ENCODE data around the gene SH3BGRL.

DNA sequence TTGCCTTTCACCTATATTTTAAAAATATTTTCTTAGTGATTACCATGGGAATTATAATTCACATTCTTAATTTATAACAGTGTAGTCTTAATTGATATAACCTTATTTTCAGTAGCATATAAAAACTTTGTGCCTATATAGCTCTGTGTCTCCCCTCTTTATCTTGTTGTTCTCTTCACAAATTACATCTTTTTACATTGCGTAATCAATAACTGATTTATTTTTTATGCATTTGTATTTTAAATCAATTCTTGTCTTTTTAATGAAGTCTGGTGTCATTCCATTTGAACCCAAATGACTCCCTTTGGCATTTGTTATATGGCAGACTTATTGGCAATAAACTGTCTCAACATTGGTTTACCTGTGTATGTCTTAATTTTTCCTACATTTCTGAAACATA is 137.0 kb downstream of the SH3BGRL start:
- TF ChIP-seq, protein P1, sequence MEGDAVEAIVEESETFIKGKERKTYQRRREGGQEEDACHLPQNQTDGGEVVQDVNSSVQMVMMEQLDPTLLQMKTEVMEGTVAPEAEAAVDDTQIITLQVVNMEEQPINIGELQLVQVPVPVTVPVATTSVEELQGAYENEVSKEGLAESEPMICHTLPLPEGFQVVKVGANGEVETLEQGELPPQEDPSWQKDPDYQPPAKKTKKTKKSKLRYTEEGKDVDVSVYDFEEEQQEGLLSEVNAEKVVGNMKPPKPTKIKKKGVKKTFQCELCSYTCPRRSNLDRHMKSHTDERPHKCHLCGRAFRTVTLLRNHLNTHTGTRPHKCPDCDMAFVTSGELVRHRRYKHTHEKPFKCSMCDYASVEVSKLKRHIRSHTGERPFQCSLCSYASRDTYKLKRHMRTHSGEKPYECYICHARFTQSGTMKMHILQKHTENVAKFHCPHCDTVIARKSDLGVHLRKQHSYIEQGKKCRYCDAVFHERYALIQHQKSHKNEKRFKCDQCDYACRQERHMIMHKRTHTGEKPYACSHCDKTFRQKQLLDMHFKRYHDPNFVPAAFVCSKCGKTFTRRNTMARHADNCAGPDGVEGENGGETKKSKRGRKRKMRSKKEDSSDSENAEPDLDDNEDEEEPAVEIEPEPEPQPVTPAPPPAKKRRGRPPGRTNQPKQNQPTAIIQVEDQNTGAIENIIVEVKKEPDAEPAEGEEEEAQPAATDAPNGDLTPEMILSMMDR (IDR thresholded peaks at IDR 0.05 in 4 of 5, conservative IDR thresholded peaks at IDR 0.05 in 1 of 5): no peak
- no peak for TF ChIP-seq POLR2A (IDR thresholded peaks at IDR 0.05)
